BJ (cell line): Measurements from ENCODE around the gene PDE6D. TPM values are rescaled to one million over a fixed set of nuclear protein-coding genes. Genes with fewer than 3 reads are reported as not detected.

Experiments
- CTCF ChIA-PET: fragments of 350-600 bp; formaldehyde crosslinking; extraction: SDS; loops from one replicate; lab custom pipeline; 2021; ENCODE audit warnings: antibody characterized with exemption, inconsistent platforms; lab: Yijun Ruan, JAX
- POLR2A ChIA-PET: fragments of 300-600 bp; sonication (Branson Sonifier 250); formaldehyde crosslinking; extraction: SDS; loops from one replicate; lab custom pipeline; 2021; ENCODE audit warnings: antibody characterized with exemption; lab: Charles Lee
- DNase-seq: peaks from one replicate; pipeline ENCODE4 v3.0.0-alpha.2; 2011; ENCODE audit warnings: low read depth
- H3K27me3 ChIP-seq: 2 replicates; pipeline ENCODE4 v1.6.0; 2011; ENCODE audit warnings: low read length; ENCODE audit not compliant: control insufficient read depth, insufficient read depth
- H3K36me3 ChIP-seq: 2 replicates; pipeline ENCODE4 v1.5.1; 2011; ENCODE audit warnings: low read length; ENCODE audit not compliant: control insufficient read depth, insufficient read depth
- H3K4me3 ChIP-seq: 2 replicates; pipeline ENCODE4 v1.5.1; 2011; ENCODE audit warnings: low read depth, mild to moderate bottlenecking, control low read depth, low read length
- polyA plus RNA-seq: library from polyadenylated mRNA; depleted of rRNA; stranded (reverse); fragments of >200 nt; gene quantifications from 2 replicates; pipeline ENCODE4 v1.2.3, GENCODE V29; 2011
- TF ChIP-seq, protein P1 (sequence below): IDR thresholded peaks from 2 replicates; pipeline ENCODE4 v1.5.1; 2011; ENCODE audit warnings: low read depth, mild to moderate bottlenecking, control low read depth, inconsistent platforms, low read length, moderate library complexity; ENCODE audit not compliant: insufficient read depth

Gene PDE6D
- polyA plus RNA-seq, 1 experiment: 28.7 TPM

GRCh38 chr2:231769170-231770136, 11.6 kb downstream of the PDE6D start:
- H3K27me3 ChIP-seq: no peaks in the 10 kb centered on the region
- ChIA-PET CTCF (no interaction called here), POLR2A (no interaction called here)
- DNase-seq: no peak
- H3K36me3 ChIP-seq: no peaks in the 10 kb centered on the region
- no peak overlapping the region for H3K4me3 ChIP-seq
- TF ChIP-seq, protein P1, sequence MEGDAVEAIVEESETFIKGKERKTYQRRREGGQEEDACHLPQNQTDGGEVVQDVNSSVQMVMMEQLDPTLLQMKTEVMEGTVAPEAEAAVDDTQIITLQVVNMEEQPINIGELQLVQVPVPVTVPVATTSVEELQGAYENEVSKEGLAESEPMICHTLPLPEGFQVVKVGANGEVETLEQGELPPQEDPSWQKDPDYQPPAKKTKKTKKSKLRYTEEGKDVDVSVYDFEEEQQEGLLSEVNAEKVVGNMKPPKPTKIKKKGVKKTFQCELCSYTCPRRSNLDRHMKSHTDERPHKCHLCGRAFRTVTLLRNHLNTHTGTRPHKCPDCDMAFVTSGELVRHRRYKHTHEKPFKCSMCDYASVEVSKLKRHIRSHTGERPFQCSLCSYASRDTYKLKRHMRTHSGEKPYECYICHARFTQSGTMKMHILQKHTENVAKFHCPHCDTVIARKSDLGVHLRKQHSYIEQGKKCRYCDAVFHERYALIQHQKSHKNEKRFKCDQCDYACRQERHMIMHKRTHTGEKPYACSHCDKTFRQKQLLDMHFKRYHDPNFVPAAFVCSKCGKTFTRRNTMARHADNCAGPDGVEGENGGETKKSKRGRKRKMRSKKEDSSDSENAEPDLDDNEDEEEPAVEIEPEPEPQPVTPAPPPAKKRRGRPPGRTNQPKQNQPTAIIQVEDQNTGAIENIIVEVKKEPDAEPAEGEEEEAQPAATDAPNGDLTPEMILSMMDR: no peak

- ChIA-PET CTCF (no interaction called here), POLR2A (no interaction called here)
- H3K4me3 ChIP-seq: no peak overlapping the region
- no peaks in the 10 kb centered on the region for H3K36me3 ChIP-seq
- no peak for DNase-seq
- TF ChIP-seq, protein P1: no peak
- no peaks in the 10 kb centered on the region for H3K27me3 ChIP-seq
These were observed 15.6 kb downstream of the PDE6D start for GRCh38 chr2:231765496-231765929.

DNA sequence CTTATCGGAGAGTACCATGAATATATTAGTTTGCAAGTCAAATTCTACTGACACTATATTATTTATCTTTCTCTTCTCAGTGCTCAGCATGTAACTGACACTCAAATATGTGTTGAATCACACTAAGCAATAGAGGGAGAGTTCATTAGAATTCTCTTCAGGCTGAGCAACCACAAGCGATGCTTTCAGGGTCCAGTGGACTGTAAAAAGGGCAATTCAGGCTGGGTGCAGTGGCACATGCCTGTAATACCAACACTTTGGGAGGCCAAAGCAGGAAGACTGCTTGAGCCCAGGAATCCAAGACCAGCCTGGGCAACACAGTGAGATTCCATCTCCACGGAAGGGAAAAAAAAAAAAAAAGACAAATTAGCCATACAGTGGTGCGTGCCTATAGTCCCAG, 16.3 kb downstream of the PDE6D start:
- CTCF ChIA-PET: no interaction called here

DNA sequence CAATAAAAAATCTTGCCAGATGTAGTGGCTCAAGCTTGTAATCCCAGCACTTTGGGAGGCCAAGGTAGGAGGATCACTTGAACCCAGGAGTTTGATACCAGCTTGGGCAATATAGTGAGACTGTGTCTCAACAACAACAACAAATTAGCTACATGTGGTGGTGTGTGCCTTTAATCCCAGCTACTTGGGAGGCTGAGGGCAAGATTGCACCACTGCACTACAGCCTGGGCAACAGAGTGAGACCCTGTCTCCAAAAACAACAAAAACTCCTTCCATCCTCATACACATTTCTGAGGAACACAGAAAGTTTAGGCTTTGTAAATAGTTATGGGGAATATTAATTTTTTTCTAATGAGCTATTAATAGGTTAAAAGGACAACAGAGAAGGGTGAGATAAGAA, 17.0 kb downstream of the PDE6D start:
- ChIA-PET POLR2A (interaction anchor here (0.7 kb wide), 1 partner anchor 34 kb away, joined by 11 read pairs; no protein-coding TSS in a partner anchor), CTCF (interaction anchor here (1.1 kb wide), 2 partner anchors 49 to 162 kb away, joined by 3 read pairs; no protein-coding TSS in a partner anchor)
- TF ChIP-seq, protein P1: no peak
- Histone ChIP-seq H3K4me3 (no peak overlapping the region), H3K36me3 (no peaks in the 10 kb centered on the region), H3K27me3 (no peaks in the 10 kb centered on the region)
- no peak for DNase-seq

More for the DNA sequence above, 16.3 kb downstream of the PDE6D start:
- Histone ChIP-seq H3K4me3 (no peak overlapping the region), H3K27me3 (no peaks in the 10 kb centered on the region), H3K36me3 (no peaks in the 10 kb centered on the region)
- DNase-seq: no peak
- POLR2A ChIA-PET: no interaction called here
- TF ChIP-seq, protein P1: no peak

DNA sequence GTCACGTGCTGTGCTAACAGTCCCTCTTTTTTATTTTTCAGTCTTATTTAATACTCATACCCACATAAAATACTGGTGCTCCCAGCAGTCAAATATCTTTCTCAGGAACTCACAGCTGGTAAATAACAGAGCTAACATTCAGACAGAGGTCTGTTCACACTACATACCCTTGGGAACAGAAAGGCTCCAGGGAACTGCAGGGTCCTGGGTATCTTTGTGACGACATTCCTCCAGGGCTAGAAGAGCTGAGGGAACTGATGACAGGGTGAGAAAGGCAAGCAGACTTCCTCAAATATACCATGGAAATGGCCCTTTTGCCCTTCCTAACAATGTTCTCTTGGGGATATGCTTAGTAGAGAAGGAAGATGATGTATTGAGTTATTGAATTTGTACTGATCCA, 19.3 kb downstream of the PDE6D start:
- ChIA-PET CTCF (interaction anchor here (0.9 to 1.1 kb wide), 2 partner anchors 15 to 38 kb away, joined by 3 to 6 read pairs; no protein-coding TSS in a partner anchor), POLR2A (no interaction called here)
- Histone ChIP-seq H3K36me3 (no peaks in the 10 kb centered on the region), H3K27me3 (no peaks in the 10 kb centered on the region), H3K4me3 (no peak overlapping the region)
- TF ChIP-seq, protein P1: no peak
- no peak for DNase-seq
